A549 treated with CpdA at 1 μM for 4 hours (cell line): ENCODE results near the gene CLCN2. TPM values are rescaled to one million over a fixed set of nuclear protein-coding genes. Genes with fewer than 3 reads are reported as not detected.

ENCODE experiments used
- total RNA-seq: library from RNA; stranded (reverse); fragments of 200-300 nt; extraction: Qiagen RNA extraction; gene quantifications from 5 replicates; pipeline ENCODE4 v1.2.3, GENCODE V29; 2022; ENCODE audit warnings: low read depth

The CLCN2 gene
- 4.6 to 5.8 TPM (median 5.1 TPM) in 5 replicates for total RNA-seq

GRCh38 chr3:184361532-184361931, at the start of gene CLCN2, which contains the start of gene POLR2H:
Gene CLCN2 (minus strand): TSS chr3:184361605. CDS start chr3:184361479, 126 bp downstream.
Gene POLR2H (plus strand): TSS chr3:184361710. CDS start chr3:184363493, 1,783 bp downstream.

GRCh38 chr3:184379358-184380184, 18.2 kb upstream of the CLCN2 start, which contains the start of gene CHRD:
Gene CHRD (plus strand): TSS chr3:184380054. CDS start chr3:184380319, 265 bp downstream.

GRCh38 chr3:184377882-184378445, 16.6 kb upstream of the CLCN2 start, which contains the start of gene THPO:
Gene THPO (minus strand): TSS chr3:184378207. CDS start chr3:184376259, 1,948 bp downstream.

GRCh38 chr3:184337399-184337714, 24.0 kb downstream of the CLCN2 start, which contains the start of gene FAM131A:
Gene FAM131A (plus strand): TSS chr3:184337600. CDS start chr3:184337631, 31 bp downstream.

GRCh38 chr3:184314363-184314699, 47.1 kb downstream of the CLCN2 start, which contains the start of gene EIF4G1:
Gene EIF4G1 (plus strand): TSS chr3:184314606. CDS start chr3:184315797, 1,191 bp downstream.

GRCh38 chr3:184298759-184299487, 62.5 kb downstream of the CLCN2 start, which contains the start of gene PSMD2:
Gene PSMD2 (plus strand): TSS chr3:184299241. CDS start chr3:184299267, 26 bp downstream.

Other genes starting within 250 kb of the CLCN2 start
- gene EIF2B5, start 226.2 kb downstream of the CLCN2 start, total RNA-seq, result 26.5 to 30.8 TPM (median 29.7 TPM) in 5 replicates
- gene DVL3, start 206.2 kb downstream of the CLCN2 start, total RNA-seq, result 20.4 to 27.7 TPM (median 25.4 TPM) in 5 replicates
- gene AP2M1, start 186.8 kb downstream of the CLCN2 start, total RNA-seq, result 295 to 329 TPM (median 316 TPM) in 5 replicates
- 32.1 to 35.1 TPM (median 34.6 TPM) in 5 replicates for gene ABCF3, start 175.4 kb downstream of the CLCN2 start, total RNA-seq
- gene VWA5B2, start 132.0 kb downstream of the CLCN2 start, total RNA-seq, result 0.34 to 0.93 TPM (median 0.38 TPM) in 5 replicates
- 54.5 to 79.7 TPM (median 76.1 TPM) in 5 replicates for gene ALG3, start 112.6 kb downstream of the CLCN2 start, total RNA-seq
- 9.5 to 13.9 TPM (median 13.2 TPM) in 5 replicates for gene EEF1AKMT4, start 111.9 kb downstream of the CLCN2 start, total RNA-seq
- 0.77 to 1.8 TPM (median 1.4 TPM) in 5 replicates for gene CAMK2N2, start 100.1 kb downstream of the CLCN2 start, total RNA-seq
- gene ECE2, start 85.6 kb downstream of the CLCN2 start, total RNA-seq, result not detected in 5 replicates
- gene PSMD2, start 62.4 kb downstream of the CLCN2 start, total RNA-seq, result 298 to 415 TPM (median 323 TPM) in 5 replicates
- gene EIF4G1, start 47.0 kb downstream of the CLCN2 start, total RNA-seq, result 255 to 273 TPM (median 265 TPM) in 5 replicates
- gene FAM131A, start 24.0 kb downstream of the CLCN2 start, total RNA-seq, result 8.1 to 11.3 TPM (median 8.6 TPM) in 5 replicates
- gene POLR2H, start 105 bp upstream of the CLCN2 start, total RNA-seq, result 72.6 to 84.5 TPM (median 76.7 TPM) in 5 replicates
- 0.03 TPM in 1 of 5 replicates, not detected in the others for gene THPO, start 16.6 kb upstream of the CLCN2 start, total RNA-seq
- 0.11 to 0.27 TPM (median 0.22 TPM) in 5 replicates for gene CHRD, start 18.4 kb upstream of the CLCN2 start, total RNA-seq
- gene EPHB3, start 200.2 kb upstream of the CLCN2 start, total RNA-seq, result 0.31 to 0.80 TPM (median 0.38 TPM) in 5 replicates